AG09319 (cell line): ENCODE results near the gene HNRNPL.

Source experiments
- DNase-seq: peaks from one replicate; pipeline ENCODE4 v3.0.0-alpha.2; 2010; ENCODE audit warnings: low read depth; ENCODE audit errors: extremely low read depth
- CTCF ChIP-seq: IDR thresholded peaks from 2 replicates; pipeline ENCODE4 v1.5.1; 2011; ENCODE audit warnings: low read depth, mild to moderate bottlenecking, inconsistent platforms, low read length, moderate library complexity

The HNRNPL gene

DNA sequence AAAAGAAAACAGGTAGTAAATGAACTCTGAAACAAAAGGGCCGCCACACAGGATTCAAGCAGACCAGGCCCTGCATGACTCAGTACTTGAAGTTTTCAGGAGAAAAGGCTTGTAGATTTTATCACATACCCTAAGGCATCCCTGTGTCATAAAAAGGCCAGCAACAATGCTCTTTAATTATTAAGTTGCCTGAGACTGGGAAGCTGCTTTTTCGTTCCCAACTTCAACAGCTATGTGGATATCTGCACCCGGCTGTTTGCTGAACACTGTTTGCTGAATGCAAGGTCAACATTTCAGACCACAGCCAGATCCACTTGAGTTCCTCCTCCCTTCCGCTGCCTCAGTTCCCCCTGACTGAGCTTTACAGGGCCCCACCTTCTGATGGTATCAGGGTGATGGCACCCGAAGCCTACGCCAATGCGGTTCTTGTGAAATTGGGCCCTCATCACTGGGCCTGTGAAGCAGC, 12.1 kb downstream of the HNRNPL start:
- no peak for TF ChIP-seq CTCF
- DNase-seq: no peak

- no peak for DNase-seq
These were observed 12.7 kb downstream of the HNRNPL start for GRCh38 chr19:38836983-38837626.

GRCh38 chr19:38836159-38836982, 13.4 kb downstream of the HNRNPL start:
- DNase-seq: no peak
- TF ChIP-seq CTCF: no peak

More at GRCh38 chr19:38836983-38837626, 12.7 kb downstream of the HNRNPL start:
- TF ChIP-seq CTCF: no peak

- DNase-seq: no peak
- TF ChIP-seq CTCF: no peak
These were observed 15.2 kb downstream of the HNRNPL start for GRCh38 chr19:38834590-38834989.

- TF ChIP-seq CTCF: no peak
These were observed 15.7 kb downstream of the HNRNPL start for GRCh38 chr19:38834104-38834490.

DNA sequence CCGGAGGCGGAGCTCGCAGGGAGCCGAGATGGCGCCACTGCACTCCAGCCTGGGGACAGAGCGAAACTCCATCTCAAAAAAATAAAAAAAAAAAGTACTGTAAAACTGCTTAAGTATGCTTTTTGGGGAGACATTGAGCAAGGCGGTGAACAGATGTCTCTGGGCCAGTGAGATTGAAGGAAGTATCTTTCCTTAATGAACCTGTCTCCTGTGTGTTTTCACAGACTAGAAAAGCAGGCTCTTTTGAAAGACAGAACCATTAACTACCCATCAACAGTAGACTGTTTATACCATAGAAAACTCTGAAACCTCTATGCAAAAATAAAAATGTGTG, 16.7 kb downstream of the HNRNPL start:
- no peak for TF ChIP-seq CTCF
- no peak for DNase-seq

More at GRCh38 chr19:38834104-38834490, 15.7 kb downstream of the HNRNPL start:
- no peak for DNase-seq

GRCh38 chr19:38831142-38831605, 18.6 kb downstream of the HNRNPL start:
- no peak for TF ChIP-seq CTCF
- peak; percentile 76 for DNase-seq
